ENCODE data around the gene AARSD1. TPM values are rescaled to one million over a fixed set of nuclear protein-coding genes. Genes with fewer than 3 reads are reported as not detected.
A peak's percentile ranks its signal among the peaks of the same experiment; 100 is the strongest.

AARSD1 gene
- total and polyA plus RNA-seq, 2 experiments from 2014 or later: 25.7 to 74.4 TPM

- no peaks in the 10 kb centered on the region for H3K27me3 Mint-ChIP-seq (ENCODE audit: insufficient read depth, low read depth, poor library complexity)
- Histone ChIP-seq H3K4me2 (no peak overlapping the region), H3K79me2 (replicated peaks; ENCODE audit: insufficient read depth) (no peaks in the 10 kb centered on the region), H3K27ac (ENCODE audit: low read depth) (no peak overlapping the region), H3K36me3 (ENCODE audit: insufficient read depth) (no peaks in the 10 kb centered on the region), H4K20me1 (replicated peaks; ENCODE audit: insufficient read depth) (no peaks in the 10 kb centered on the region), H3K4me3 (no peak overlapping the region), H3K27me3 (ENCODE audit: insufficient read depth) (no peaks in the 10 kb centered on the region), H2AFZ (peak overlapping the region; percentile 63; the same call in 1 of the 2 replicates), H3K4me1 (ENCODE audit: insufficient read depth) (no peaks in the 10 kb centered on the region), H3F3A (replicated peaks; ENCODE audit: low read depth) (no peaks in the 10 kb centered on the region), H3K9me2 (ENCODE audit: insufficient read depth) (no peaks in the 10 kb centered on the region)
- no peak for TF ChIP-seq REST (IDR thresholded peaks at IDR 0.05; ENCODE audit: unreplicated experiment)
- no peak for TF ChIP-seq STAT1 (IDR thresholded peaks at IDR 0.05; ENCODE audit: unreplicated experiment)
- TF ChIP-seq NANOG (IDR thresholded peaks at IDR 0.05; ENCODE audit: borderline replicate concordance): no peak
- no peak for TF ChIP-seq JUNB (IDR thresholded peaks at IDR 0.05; ENCODE audit: unreplicated experiment)
- TF ChIP-seq EZH2phosphoT487 (IDR thresholded peaks at IDR 0.05; ENCODE audit: unreplicated experiment): no peak
- no peak for TF ChIP-seq EZH2 (IDR thresholded peaks at IDR 0.05; ENCODE audit: low read depth, unreplicated experiment)
- no peak for TF ChIP-seq CTCF (conservative IDR thresholded peaks at IDR 0.05; ENCODE audit: low read depth in 2 of 2)
- TF ChIP-seq ETS1 (IDR thresholded peaks at IDR 0.05): no peak
- DNase-seq (ENCODE audit: low spot score) (no peak), ATAC-seq (no peak)
- no peak overlapping the region for H3K27ac Mint-ChIP-seq
- peaks cover 6% of the 10 kb centered on the region; the same call in 1 of the 3 replicates for H3K4me1 Mint-ChIP-seq
- no peak overlapping the region for H3K4me3 Mint-ChIP-seq
- H3K9me3 Mint-ChIP-seq: no peaks in the 10 kb centered on the region
- no peaks in the 10 kb centered on the region for H3K36me3 Mint-ChIP-seq (ENCODE audit: low read depth)
Measured at GRCh38 chr17:42908872-42909700, 55.2 kb downstream of the AARSD1 start.

Measured in GM23338 (cell line).